Left renal pelvis (tissue), 4 donors: ENCODE data around the gene NDUFAF8. TPM values are rescaled to one million over a fixed set of nuclear protein-coding genes. Genes with fewer than 3 reads are reported as not detected.

Experiments
- DNase-seq, 4 donors: peaks; one replicate each; pipeline ENCODE4 v3.0.0-alpha.2; 2013; ENCODE audit warnings: low read depth in 4 of 4, low spot score in 3 of 4
- polyA plus RNA-seq, 4 donors: library from polyadenylated mRNA; unstranded; fragments of 120-200 nt; gene quantifications; one replicate each; pipeline ENCODE4 v1.2.1, GENCODE V29; 2013; ENCODE audit not compliant: insufficient read length in 4 of 4

Gene NDUFAF8, protein sequence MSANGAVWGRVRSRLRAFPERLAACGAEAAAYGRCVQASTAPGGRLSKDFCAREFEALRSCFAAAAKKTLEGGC
- 10 to 100 TPM; 36.7 to 67.0 (median 46.7) TPM for polyA plus RNA-seq

- DNase-seq: peak; percentile 97 to 100 (median 98)
Observed at GRCh38 chr17:81238815-81239713, at the start of gene NDUFAF8, which contains the start of gene TEPSIN. Gene NDUFAF8, plus strand, starts transcription at chr17:81239318. Its CDS starts 46 bp downstream, at chr17:81239364. Gene TEPSIN, minus strand, starts transcription at chr17:81239055. Its CDS starts 22 bp downstream, at chr17:81239033.

- DNase-seq: no peak
Observed at GRCh38 chr17:81189670-81190530, 49.2 kb upstream of the NDUFAF8 start.

- no peak for DNase-seq
Observed at GRCh38 chr17:81190591-81190990, 48.5 kb upstream of the NDUFAF8 start.

- no peak for DNase-seq
Observed at GRCh38 chr17:81191116-81191515, 48.0 kb upstream of the NDUFAF8 start.

- no peak for DNase-seq
Observed at GRCh38 chr17:81191646-81192045, 47.5 kb upstream of the NDUFAF8 start.

- DNase-seq: no peak
Observed at GRCh38 chr17:81192386-81193050, 46.6 kb upstream of the NDUFAF8 start.

DNA sequence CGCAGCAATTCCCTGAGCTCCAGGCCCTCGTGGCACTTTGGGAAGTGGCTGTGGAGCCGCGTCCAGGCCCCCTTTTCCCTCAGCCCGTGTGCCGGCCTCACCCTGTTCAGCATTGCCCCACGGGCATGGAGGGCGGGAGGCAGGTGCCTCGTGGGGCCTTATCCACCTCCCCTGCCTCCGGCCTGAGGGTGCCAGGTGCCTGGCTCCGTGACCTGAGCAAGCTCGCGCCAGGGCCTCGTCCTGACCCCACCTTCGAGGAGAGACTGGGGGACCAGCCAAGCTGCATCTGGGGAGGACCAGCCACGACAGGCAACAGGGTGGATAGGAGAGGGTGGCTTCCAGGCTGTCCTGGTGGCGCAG is 46.1 kb upstream of the NDUFAF8 start:
- no peak for DNase-seq

- DNase-seq: no peak
Observed at GRCh38 chr17:81193470-81194224, 45.5 kb upstream of the NDUFAF8 start.

DNA sequence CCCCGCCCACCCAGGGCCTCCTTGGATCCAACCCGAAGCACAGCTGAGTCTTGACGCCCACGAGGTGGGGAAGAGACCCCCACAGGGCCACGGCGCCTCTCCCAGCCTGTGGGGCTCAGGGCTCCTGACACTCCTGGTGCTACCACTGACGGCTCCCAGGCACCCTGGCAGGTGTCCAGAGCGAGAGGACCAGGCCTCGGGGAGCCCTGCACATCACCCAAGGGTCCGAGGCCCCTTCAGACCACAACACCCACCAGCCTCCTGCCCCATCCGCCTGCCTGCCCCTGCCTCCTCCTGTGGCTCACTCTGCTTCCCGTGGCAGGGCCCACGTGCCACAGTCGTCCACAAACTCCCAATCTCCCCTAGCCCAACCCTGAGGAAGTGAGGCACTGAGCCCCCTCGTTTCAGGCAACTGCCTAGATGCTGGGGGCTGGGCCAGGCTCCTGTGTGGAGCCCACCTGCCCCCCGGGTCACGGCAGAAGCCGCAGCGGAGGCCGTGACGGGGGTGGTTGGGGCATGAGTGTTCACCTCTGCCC is 44.8 kb upstream of the NDUFAF8 start:
- no peak for DNase-seq

DNA sequence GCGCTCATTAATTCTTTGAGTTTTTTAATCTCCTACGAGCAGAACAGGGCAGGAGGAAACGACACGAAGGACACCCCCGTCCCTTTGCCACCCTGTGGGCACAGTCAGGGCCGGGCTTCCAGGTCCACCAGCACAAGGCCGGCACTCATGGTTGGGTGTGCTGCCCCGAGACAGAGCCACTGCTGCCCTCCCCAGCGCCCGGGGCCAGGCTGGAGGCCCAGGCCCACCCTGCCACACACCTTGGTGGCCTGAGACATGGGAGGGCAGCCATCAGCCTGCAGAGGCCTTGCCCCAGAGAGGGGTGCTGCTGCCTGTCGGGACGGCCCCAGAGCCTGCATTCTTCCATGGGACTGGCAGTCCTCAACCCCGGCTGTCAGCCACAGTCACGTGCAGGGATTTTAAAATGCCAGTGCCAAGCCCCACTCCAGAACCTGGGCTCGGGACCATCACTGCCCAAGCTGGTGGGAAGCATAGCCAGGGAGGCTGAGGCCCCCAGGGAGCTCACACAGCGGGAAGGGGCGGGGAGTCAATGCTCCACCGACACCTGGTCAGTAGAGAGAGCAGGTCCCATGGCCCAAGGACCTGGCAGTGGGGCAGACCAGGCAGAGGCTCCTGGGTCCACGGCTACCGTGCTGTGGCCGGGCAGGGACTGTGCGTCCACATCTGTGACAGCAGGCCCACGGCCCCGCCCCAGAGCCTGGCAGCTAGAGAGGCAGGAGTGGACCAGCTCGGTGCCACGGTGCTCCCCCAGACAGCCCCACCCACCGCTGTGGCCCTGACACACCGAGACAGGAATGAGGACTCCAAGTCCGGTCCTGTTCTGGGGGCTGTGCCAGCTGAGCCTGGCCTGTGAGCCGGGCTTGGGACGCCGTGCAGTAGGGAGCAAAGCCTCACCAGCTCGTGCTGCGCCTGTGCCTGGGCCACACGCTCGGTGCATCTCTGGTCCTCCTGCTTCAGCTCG is 43.9 kb upstream of the NDUFAF8 start:
- no peak for DNase-seq

- no peak for DNase-seq
Observed at GRCh38 chr17:81195941-81196495, 43.1 kb upstream of the NDUFAF8 start.

GRCh38 chr17:81196505-81197408 is 42.4 kb upstream of the NDUFAF8 start:
- no peak for DNase-seq

GRCh38 chr17:81197409-81197795 is 41.7 kb upstream of the NDUFAF8 start:
- DNase-seq: no peak

GRCh38 chr17:81197831-81198490 is 41.2 kb upstream of the NDUFAF8 start:
- no peak for DNase-seq

GRCh38 chr17:81198826-81199481 is 40.2 kb upstream of the NDUFAF8 start:
- no peak for DNase-seq

DNA sequence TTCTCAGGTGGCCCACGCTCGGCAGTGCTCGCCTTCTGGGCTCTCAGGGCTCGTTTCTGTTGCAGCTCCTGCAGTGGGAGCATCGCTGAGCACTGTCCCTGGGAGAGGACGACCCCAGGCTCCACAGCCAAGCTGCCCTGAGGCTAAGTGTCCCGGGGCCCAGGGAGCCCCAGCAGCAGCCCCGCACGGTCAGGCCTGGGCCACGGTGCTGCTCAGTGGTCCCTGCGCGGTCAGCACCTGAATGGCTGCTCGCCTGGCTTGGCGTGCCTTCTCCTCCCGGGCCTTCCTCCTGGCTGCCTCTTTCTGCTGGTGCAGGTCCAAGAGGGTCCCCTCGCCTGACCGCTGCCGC is 39.7 kb upstream of the NDUFAF8 start:
- DNase-seq: no peak
